Mucosa of rectum (tissue), 2 donors: ENCODE data around the gene ALKAL2.

Source experiments
- H3K27ac ChIP-seq, 2 donors: one replicate each; pipeline ENCODE4 v1.7.0; 2013; ENCODE audit warnings: inconsistent platforms in 2 of 2, low read depth in 2 of 2, low read length in 2 of 2
- H3K27me3 ChIP-seq, 2 donors: one replicate each; pipeline ENCODE4 v1.7.0; 2013; ENCODE audit warnings: low read length in 2 of 2; ENCODE audit not compliant: control insufficient read depth in 2 of 2, insufficient read depth in 2 of 2
- H3K36me3 ChIP-seq, 2 donors: one replicate each; pipeline ENCODE4 v1.7.0; 2013; ENCODE audit warnings: low read length in 2 of 2; ENCODE audit not compliant: control insufficient read depth in 2 of 2, insufficient read depth in 2 of 2
- H3K4me1 ChIP-seq, 2 donors: one replicate each; pipeline ENCODE4 v1.7.0; 2013; ENCODE audit warnings: low read length in 2 of 2, mild to moderate bottlenecking in 1 of 2; ENCODE audit not compliant: control insufficient read depth in 2 of 2, insufficient read depth in 2 of 2
- H3K4me3 ChIP-seq, 2 donors: one replicate each; pipeline ENCODE4 v1.7.0; 2013; ENCODE audit warnings: low read length in 2 of 2
- H3K9ac ChIP-seq, 2 donors: one replicate each; pipeline ENCODE4 v1.7.0; 2013; ENCODE audit warnings: low read length in 2 of 2, low read depth in 1 of 2, mild to moderate bottlenecking in 1 of 2
- H3K9me3 ChIP-seq, 2 donors: one replicate each; pipeline ENCODE4 v1.7.0; 2013; ENCODE audit warnings: low read length in 2 of 2; ENCODE audit not compliant: control insufficient read depth in 2 of 2
- donor health status: healthy.
- donor health status: Normal muscosa, but diverticular disease.

The ALKAL2 gene

DNA sequence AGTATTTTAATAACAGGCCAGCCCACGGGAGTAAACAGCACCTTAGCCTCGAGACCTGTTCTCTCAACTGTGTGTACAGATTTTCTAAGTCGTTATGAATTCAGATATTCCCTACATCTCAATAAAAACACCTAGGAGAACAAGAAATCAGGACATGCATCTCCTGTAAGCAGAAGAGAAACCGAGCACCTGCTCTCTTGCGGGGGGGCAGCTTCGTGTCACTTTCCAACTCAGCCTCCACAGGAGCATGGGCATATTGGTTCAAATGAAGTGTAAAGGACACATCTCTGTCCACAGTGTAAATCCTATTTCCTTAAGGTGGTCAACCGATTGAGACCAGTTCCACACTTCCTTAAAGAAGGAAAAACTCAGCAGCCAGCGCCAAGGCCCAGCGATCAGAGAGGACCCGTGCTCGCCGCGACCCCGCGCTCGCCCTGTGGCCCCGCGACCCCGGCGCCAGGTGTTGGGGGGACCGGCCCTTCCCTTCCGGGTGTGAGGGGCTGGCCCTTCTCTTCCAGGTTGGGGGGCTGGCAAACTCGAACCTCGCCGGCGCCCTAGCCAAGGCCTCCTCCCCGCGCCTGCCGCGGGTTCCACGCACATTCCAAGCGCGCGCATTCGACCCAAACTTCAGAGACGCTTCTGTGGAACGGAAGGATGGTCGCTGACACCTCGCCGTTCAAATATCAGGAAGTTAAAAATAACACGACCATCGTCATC lies 24.7 kb downstream of the ALKAL2 start:
- Histone ChIP-seq H3K4me3 (peak overlapping the region; percentile 94 to 95), H3K9me3 (no peaks in the 10 kb centered on the region), H3K4me1 (peaks cover 7 to 8% of the 10 kb centered on the region in 2 donors), H3K27ac (peak overlapping the region; percentile 93 to 95), H3K9ac (peak overlapping the region; percentile 79 to 91), H3K36me3 (peaks cover 0 to 2% of the 10 kb centered on the region in 2 donors), H3K27me3 (no peaks in the 10 kb centered on the region)

DNA sequence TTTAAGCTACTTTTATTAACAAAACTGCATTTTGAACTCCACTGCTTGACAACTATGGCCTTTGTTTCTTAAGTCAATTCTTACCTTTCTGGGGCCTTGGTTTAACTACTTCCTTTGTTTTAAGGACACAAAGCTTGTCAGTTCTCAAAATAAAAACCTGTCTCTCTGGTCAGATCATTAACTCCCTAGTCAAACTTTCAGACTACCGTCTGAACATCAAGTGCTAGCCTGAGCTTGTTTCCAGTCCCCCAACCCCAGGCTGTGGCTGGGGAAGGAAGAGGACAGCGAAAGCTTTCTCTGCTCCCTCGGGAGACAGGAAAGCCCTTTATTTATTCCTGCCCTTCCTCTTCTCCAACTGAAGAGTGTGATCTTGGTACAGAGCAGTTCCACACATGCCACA lies 25.8 kb downstream of the ALKAL2 start:
- no peak overlapping the region for H3K4me3 ChIP-seq
- peaks cover 7 to 8% of the 10 kb centered on the region in 2 donors for H3K4me1 ChIP-seq
- peak overlapping the region; percentile 2 to 21 for H3K27ac ChIP-seq
- H3K27me3 ChIP-seq = no peaks in the 10 kb centered on the region
- no peaks in the 10 kb centered on the region for H3K9me3 ChIP-seq
- peak overlapping the region in 1 of 2 donors; percentile 18 for H3K9ac ChIP-seq
- peaks cover 0 to 2% of the 10 kb centered on the region in 2 donors for H3K36me3 ChIP-seq

DNA sequence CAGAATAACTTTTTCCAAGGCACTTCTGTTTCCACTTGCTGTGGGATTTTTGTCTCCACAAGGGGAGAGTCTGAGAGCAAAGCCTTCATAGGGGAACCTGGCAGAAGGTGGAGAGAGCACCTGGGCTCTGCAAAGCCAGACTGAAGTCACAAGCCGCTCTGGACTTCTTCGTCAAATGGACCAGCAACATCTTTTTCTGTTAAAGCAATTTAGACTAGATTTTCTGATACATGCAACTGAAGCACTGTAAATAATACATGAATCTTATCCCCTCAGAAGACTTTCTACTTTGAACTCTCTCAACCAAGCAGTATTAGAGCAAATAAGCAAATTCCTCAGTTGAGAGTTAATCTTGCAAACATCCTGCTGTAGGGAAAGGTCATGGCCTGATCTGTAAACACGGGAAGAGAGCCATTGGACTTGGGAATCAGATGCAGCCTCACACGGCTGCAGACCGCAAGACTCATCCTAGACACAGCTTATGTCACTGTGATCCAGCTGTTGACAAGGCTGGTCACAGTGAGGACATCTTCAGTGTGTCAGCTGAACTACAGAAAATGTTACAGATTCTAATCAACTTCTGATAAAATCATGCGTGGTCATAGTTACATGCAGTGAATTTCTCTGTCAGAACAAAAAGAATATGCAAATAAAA lies 27.3 kb downstream of the ALKAL2 start:
- Histone ChIP-seq H3K9ac (no peak overlapping the region), H3K27me3 (no peaks in the 10 kb centered on the region), H3K36me3 (peaks cover 0 to 2% of the 10 kb centered on the region in 2 donors), H3K27ac (peak overlapping the region in 1 of 2 donors; percentile 16), H3K4me3 (no peak overlapping the region), H3K9me3 (no peaks in the 10 kb centered on the region), H3K4me1 (peaks cover 1 to 5% of the 10 kb centered on the region in 2 donors)

DNA sequence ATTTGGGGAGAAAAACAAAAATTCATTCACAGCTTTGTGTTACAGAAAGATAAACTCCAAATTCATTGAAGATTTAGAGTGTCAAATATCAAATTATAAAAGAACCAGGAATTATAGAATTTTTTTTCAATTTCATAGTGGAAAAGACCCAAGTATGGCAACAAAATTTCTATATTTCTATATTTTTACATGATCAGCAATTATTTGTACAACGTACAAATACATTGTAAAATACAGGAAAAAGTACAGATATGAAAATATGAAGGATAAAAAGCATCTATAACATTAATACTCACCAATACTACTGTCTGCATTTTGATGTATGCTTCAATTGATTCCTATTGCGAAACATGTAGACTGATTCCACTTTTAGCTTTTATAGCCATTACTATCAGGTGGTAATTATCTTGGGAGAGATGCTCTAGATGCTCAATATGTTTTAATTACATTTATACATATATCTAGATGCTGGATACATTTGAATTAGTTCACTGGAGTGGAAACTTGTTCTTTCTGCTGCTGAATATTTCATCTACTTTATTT lies 28.0 kb downstream of the ALKAL2 start:
- Histone ChIP-seq H3K36me3 (peaks cover 0 to 2% of the 10 kb centered on the region in 2 donors), H3K4me3 (no peak overlapping the region), H3K27ac (peak overlapping the region in 1 of 2 donors; percentile 16), H3K4me1 (no peaks in the 10 kb centered on the region), H3K9ac (no peak overlapping the region), H3K9me3 (no peaks in the 10 kb centered on the region), H3K27me3 (no peaks in the 10 kb centered on the region)

DNA sequence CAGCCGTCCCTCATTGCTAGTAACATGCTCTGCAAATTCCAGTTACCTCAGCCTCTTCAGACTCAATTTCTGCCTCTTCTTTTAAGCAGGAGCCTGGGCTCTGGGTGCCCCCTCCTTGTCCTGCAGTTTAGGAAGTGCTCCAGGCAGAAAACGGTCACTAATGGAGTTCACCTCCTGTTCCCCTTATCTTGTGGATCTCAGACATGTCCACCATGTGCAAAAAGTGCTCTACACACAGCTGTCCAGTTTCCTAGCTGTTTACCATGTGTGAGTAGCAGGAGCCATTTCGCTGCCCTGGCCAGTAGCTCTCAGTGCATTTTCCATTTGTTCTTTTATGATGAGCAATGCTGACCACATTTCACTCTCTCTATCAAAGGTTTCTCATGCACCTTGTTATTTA lies 29.0 kb downstream of the ALKAL2 start:
- Histone ChIP-seq H3K27me3 (no peaks in the 10 kb centered on the region), H3K36me3 (peaks cover 0 to 2% of the 10 kb centered on the region in 2 donors), H3K27ac (no peak overlapping the region), H3K9me3 (no peaks in the 10 kb centered on the region), H3K9ac (no peak overlapping the region), H3K4me1 (no peaks in the 10 kb centered on the region), H3K4me3 (no peak overlapping the region)

DNA sequence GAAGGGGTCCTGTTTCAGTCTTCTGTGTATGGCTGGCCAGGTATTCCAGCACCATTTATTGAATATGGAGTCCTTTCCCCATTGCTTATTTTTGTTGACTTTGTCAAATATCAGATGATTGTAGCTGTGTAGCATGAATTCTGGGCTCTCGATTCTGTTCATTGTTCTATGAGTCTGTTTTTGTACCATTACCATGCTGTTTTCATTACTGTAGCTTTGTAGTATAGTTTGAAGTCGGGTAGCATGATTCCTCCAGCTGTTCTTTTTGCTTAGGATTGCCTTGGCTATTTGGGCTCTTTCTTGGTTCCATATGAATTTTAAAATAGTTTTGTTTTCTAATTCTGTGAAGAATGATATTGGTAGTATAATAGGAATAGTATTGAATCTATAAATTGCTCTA lies 30.0 kb downstream of the ALKAL2 start:
- H3K27ac ChIP-seq = no peak overlapping the region
- no peaks in the 10 kb centered on the region for H3K4me1 ChIP-seq
- no peaks in the 10 kb centered on the region for H3K9me3 ChIP-seq
- H3K27me3 ChIP-seq = no peaks in the 10 kb centered on the region
- H3K9ac ChIP-seq = no peak overlapping the region
- H3K4me3 ChIP-seq = no peak overlapping the region
- H3K36me3 ChIP-seq = peaks cover 0 to 2% of the 10 kb centered on the region in 2 donors

GRCh38 chr2:257429-257828 lies 30.5 kb downstream of the ALKAL2 start:
- H3K27me3 ChIP-seq = no peaks in the 10 kb centered on the region
- H3K4me1 ChIP-seq = no peaks in the 10 kb centered on the region
- peaks cover 0 to 2% of the 10 kb centered on the region in 2 donors for H3K36me3 ChIP-seq

GRCh38 chr2:256094-256493 lies 31.8 kb downstream of the ALKAL2 start:
- H3K9ac ChIP-seq = no peak overlapping the region
- no peaks in the 10 kb centered on the region for H3K9me3 ChIP-seq
- H3K4me3 ChIP-seq = no peak overlapping the region
- no peaks in the 10 kb centered on the region for H3K4me1 ChIP-seq
- H3K36me3 ChIP-seq = peaks cover 7 to 8% of the 10 kb centered on the region in 2 donors
- H3K27ac ChIP-seq = no peak overlapping the region
- no peaks in the 10 kb centered on the region for H3K27me3 ChIP-seq

More at GRCh38 chr2:257429-257828, 30.5 kb downstream of the ALKAL2 start:
- Histone ChIP-seq H3K9ac (no peak overlapping the region), H3K27ac (no peak overlapping the region), H3K9me3 (no peaks in the 10 kb centered on the region), H3K4me3 (no peak overlapping the region)

DNA sequence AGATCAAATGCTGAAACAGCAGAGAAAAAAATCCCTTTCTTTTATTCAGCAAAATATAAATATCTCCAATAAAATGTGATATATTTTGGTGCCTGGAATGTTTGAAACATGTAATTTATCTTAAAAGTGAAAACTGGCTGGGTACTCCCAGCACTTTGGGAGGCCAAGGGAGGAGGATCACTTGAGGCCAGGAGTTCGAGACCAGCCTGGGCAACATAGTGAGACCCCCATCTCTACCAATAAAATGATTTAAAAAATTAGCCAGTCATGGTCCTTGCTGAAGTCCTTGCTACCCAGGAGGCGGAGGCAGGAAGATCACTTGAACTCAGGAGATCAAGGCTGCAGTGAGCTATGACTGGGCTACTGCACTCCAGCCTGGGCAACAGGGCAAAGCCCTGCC lies 32.7 kb downstream of the ALKAL2 start:
- no peak overlapping the region for H3K4me3 ChIP-seq
- H3K9me3 ChIP-seq = no peaks in the 10 kb centered on the region
- no peaks in the 10 kb centered on the region for H3K27me3 ChIP-seq
- H3K36me3 ChIP-seq = peaks cover 5 to 8% of the 10 kb centered on the region in 2 donors
- no peak overlapping the region for H3K27ac ChIP-seq
- H3K9ac ChIP-seq = no peak overlapping the region
- H3K4me1 ChIP-seq = no peaks in the 10 kb centered on the region

DNA sequence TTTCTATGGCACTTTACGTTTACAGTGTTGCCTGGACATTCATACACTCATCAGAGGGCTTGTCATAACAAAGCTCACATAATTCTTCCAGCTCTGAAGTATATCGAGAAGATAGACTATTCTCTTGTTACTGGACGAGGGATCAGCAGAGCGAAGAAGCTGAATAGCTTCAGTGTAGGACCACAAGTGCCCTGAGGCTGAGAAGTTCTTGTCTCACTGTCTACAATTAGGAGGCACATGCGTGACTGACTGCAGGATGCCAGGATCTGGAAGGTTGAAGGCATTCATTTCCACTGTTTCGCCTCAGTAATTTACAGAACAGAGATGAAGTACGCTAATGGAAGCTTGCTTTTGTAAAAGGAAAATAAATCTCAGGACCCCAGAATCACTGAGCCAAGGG lies 33.6 kb downstream of the ALKAL2 start:
- no peaks in the 10 kb centered on the region for H3K9me3 ChIP-seq
- H3K9ac ChIP-seq = no peak overlapping the region
- H3K36me3 ChIP-seq = peaks cover 10 to 17% of the 10 kb centered on the region in 2 donors
- no peaks in the 10 kb centered on the region for H3K27me3 ChIP-seq
- H3K27ac ChIP-seq = no peak overlapping the region
- no peaks in the 10 kb centered on the region for H3K4me1 ChIP-seq
- no peak overlapping the region for H3K4me3 ChIP-seq
